IMR-90 (cell line): ENCODE results near the gene CAMTA1. TPM values are rescaled to one million over a fixed set of nuclear protein-coding genes. Genes with fewer than 3 reads are reported as not detected.

Source experiments
- ATAC-seq: fragments of 200-7000 bp; cut with Tn5 transposase; 2 replicates; pipeline ENCODE4 v1.9.1; 2020; ENCODE audit warnings: low read depth, mild to moderate bottlenecking, moderate library complexity
- BruUV-seq: library from RNA; stranded (reverse); fragments of 400-500 nt; replicated peaks from 2 replicates; lab custom pipeline; 2021; lab: Mats Ljungman, UMichigan
- CTCF ChIA-PET: fragments of 300-600 bp; formaldehyde crosslinking; extraction: SDS; loops from one replicate; lab custom pipeline; 2021; ENCODE audit warnings: antibody characterized with exemption; lab: Yijun Ruan, JAX
- POLR2A ChIA-PET: fragments of 300-600 bp; sonication (Branson Sonifier 250); formaldehyde crosslinking; loops from one replicate; lab custom pipeline; 2022; ENCODE audit warnings: antibody characterized with exemption; ENCODE audit not compliant: unreplicated experiment; lab: Charles Lee
- DNase-seq: peaks from one replicate; pipeline ENCODE4 v3.0.0; 2013
- H2AFZ ChIP-seq: replicated peaks from 2 replicates; pipeline ENCODE3; 2013; ENCODE audit warnings: low read length, mild to moderate bottlenecking; ENCODE audit not compliant: poor library complexity
- H2AK5ac ChIP-seq: 2 replicates; pipeline ENCODE4 v1.6.1; 2013; ENCODE audit warnings: low read depth, low read length, inconsistent platforms
- H2AK9ac ChIP-seq: replicated peaks from 2 replicates; pipeline ENCODE3; 2013; ENCODE audit warnings: mild to moderate bottlenecking, low read depth, low read length, moderate library complexity; ENCODE audit not compliant: poor library complexity
- H2BK120ac ChIP-seq: 2 replicates; pipeline ENCODE4 v1.6.1; 2013; ENCODE audit warnings: low read depth, low read length, inconsistent platforms
- H2BK15ac ChIP-seq: 3 replicates; pipeline ENCODE4 v1.6.1; 2013; ENCODE audit warnings: low read depth, low read length, inconsistent platforms
- H2BK20ac ChIP-seq: 2 replicates; pipeline ENCODE4 v1.6.1; 2013; ENCODE audit warnings: low read depth, mild to moderate bottlenecking, inconsistent platforms, low read length, moderate library complexity
- H2BK5ac ChIP-seq: 2 replicates; pipeline ENCODE4 v1.6.1; 2013; ENCODE audit warnings: mild to moderate bottlenecking, low read depth, low read length, inconsistent platforms; ENCODE audit not compliant: poor library complexity, severe bottlenecking
- H3K14ac ChIP-seq: replicated peaks from 2 replicates; pipeline ENCODE4 v1.6.1; 2013; ENCODE audit warnings: low read depth, low read length, inconsistent platforms
- H3K18ac ChIP-seq: 2 replicates; pipeline ENCODE4 v1.6.1; 2013; ENCODE audit warnings: low read depth, low read length, control low read depth
- H3K23ac ChIP-seq: 2 replicates; pipeline ENCODE4 v1.6.1; 2013; ENCODE audit warnings: low read depth, low read length, inconsistent platforms
- H3K27ac ChIP-seq: 2 replicates; pipeline ENCODE4 v1.5.1; 2013; ENCODE audit warnings: mild to moderate bottlenecking, control low read depth, low read length; ENCODE audit not compliant: insufficient read depth
- H3K27me3 ChIP-seq: 2 replicates; pipeline ENCODE4 v1.6.1; 2013; ENCODE audit warnings: low read length; ENCODE audit not compliant: control insufficient read depth, insufficient read depth
- H3K36me3 ChIP-seq: 2 replicates; pipeline ENCODE4 v1.6.1; 2013; ENCODE audit warnings: low read length, mixed read lengths; ENCODE audit not compliant: control insufficient read depth, insufficient read depth
- H3K4ac ChIP-seq: 2 replicates; pipeline ENCODE4 v1.6.1; 2013; ENCODE audit warnings: low read depth, low read length, inconsistent platforms
- H3K4me1 ChIP-seq: 2 replicates; pipeline ENCODE4 v1.6.1; 2013; ENCODE audit warnings: low read length, mixed read lengths; ENCODE audit not compliant: control insufficient read depth, insufficient read depth
- H3K4me2 ChIP-seq: 2 replicates; pipeline ENCODE4 v1.6.1; 2013; ENCODE audit warnings: low read depth, mild to moderate bottlenecking, control low read depth, low read length, moderate library complexity
- H3K4me3 ChIP-seq: 2 replicates; pipeline ENCODE4 v1.5.1; 2013; ENCODE audit warnings: low read depth, mild to moderate bottlenecking, control low read depth, low read length, moderate library complexity; ENCODE audit not compliant: insufficient read depth
- H3K56ac ChIP-seq: 2 replicates; pipeline ENCODE4 v1.6.1; 2013; ENCODE audit warnings: low read length, inconsistent platforms; ENCODE audit not compliant: insufficient read depth; ENCODE audit errors: extremely low read depth
- H3K79me1 ChIP-seq, 2 experiments: 2 replicates each; pipeline ENCODE4 v1.6.1; 2013; ENCODE audit warnings: low read length in 2 of 2, inconsistent platforms in 1 of 2, low read depth in 1 of 2
- H3K9ac ChIP-seq: 2 replicates; pipeline ENCODE4 v1.6.1; 2013; ENCODE audit warnings: low read depth, low read length, control low read depth
- H3K9me1 ChIP-seq: 2 replicates; pipeline ENCODE4 v1.6.1; 2013; ENCODE audit warnings: low read length, inconsistent platforms; ENCODE audit not compliant: insufficient read depth
- H3K9me3 ChIP-seq: 2 replicates; pipeline ENCODE4 v1.6.1; 2013; ENCODE audit warnings: low read length; ENCODE audit not compliant: control insufficient read depth, insufficient read depth
- H4K20me1 ChIP-seq: 2 replicates; pipeline ENCODE4 v1.6.1; 2013; ENCODE audit warnings: low read length, inconsistent platforms; ENCODE audit not compliant: insufficient read depth
- H4K5ac ChIP-seq: 2 replicates; pipeline ENCODE4 v1.6.1; 2013; ENCODE audit warnings: mild to moderate bottlenecking, low read depth, low read length, control low read depth
- H4K8ac ChIP-seq, 2 experiments: 2 replicates each; pipeline ENCODE4 v1.6.1; 2013; ENCODE audit warnings: low read depth in 2 of 2, low read length in 2 of 2, control low read depth in 1 of 2, inconsistent platforms in 1 of 2
- H4K91ac ChIP-seq: 2 replicates; pipeline ENCODE4 v1.6.1; 2013; ENCODE audit warnings: low read depth, low read length, inconsistent platforms; ENCODE audit not compliant: insufficient read depth
- BHLHE40 ChIP-seq: fragments of 150-350 bp; IDR thresholded peaks from 2 replicates; pipeline ENCODE4 v1.6.1; 2016; ENCODE audit warnings: mild to moderate bottlenecking, low read depth, low read length
- CEBPB ChIP-seq: IDR thresholded peaks from 2 replicates; pipeline ENCODE4 v1.6.1; 2012; ENCODE audit warnings: low read depth, low read length, improper control_type of control experiment
- CHD1 ChIP-seq: IDR thresholded peaks from 2 replicates; pipeline ENCODE4 v1.6.1; 2012; ENCODE audit warnings: low read depth, low read length, improper control_type of control experiment
- FOS ChIP-seq: fragments of 150-350 bp; IDR thresholded peaks from 2 replicates; pipeline ENCODE4 v1.6.1; 2016; ENCODE audit warnings: low read depth, low read length
- POLR2A ChIP-seq: IDR thresholded peaks from 2 replicates; pipeline ENCODE4 v1.6.1; 2012; ENCODE audit warnings: mild to moderate bottlenecking, low read depth, low read length
- RCOR1 ChIP-seq: IDR thresholded peaks from 2 replicates; pipeline ENCODE4 v1.6.1; 2012; ENCODE audit warnings: mild to moderate bottlenecking, low read length, improper control_type of control experiment; ENCODE audit not compliant: insufficient replicate concordance
- RFX5 ChIP-seq: IDR thresholded peaks from 2 replicates; pipeline ENCODE4 v1.8.0; 2012; ENCODE audit warnings: low read depth, mild to moderate bottlenecking, low read length, moderate library complexity
- WGBS, 2 experiments: methylation state at CpG; one replicate each; pipeline versions ENCODE4 v1.1.5 to v1.1.7; 2013; ENCODE audit warnings: missing lambda C conversion rate in 2 of 2; ENCODE audit not compliant: insufficient read length in 1 of 2; ENCODE audit errors: extremely low coverage in 2 of 2; 5-methylcytosine and 5-hydroxymethylcytosine counted together
- dilution Hi-C: fragments of 300-500 bp; cut with HindIII; formaldehyde crosslinking; loops from one replicate; pipeline ENCODE4 v1.14.3; 2018; ENCODE audit warnings: low sequenced_read_pairs; ENCODE audit not compliant: unreplicated experiment
- in situ Hi-C: fragments of 300-500 bp; cut with MboI; formaldehyde crosslinking; loops from 3 replicates; pipeline ENCODE4 v1.14.3; 2019; ENCODE audit warnings: low sequenced_read_pairs, inconsistent platforms, mixed read lengths
- intact Hi-C: fragments of 100-400 bp; cut with micrococcal nuclease; formaldehyde crosslinking; loops from 2 replicates; pipeline ENCODE4 v1.10.0; 2022
- polyA plus RNA-seq, 3 experiments: library from polyadenylated mRNA; depleted of rRNA; stranded (reverse); fragments of >200 nt; gene quantifications; 2 replicates each; pipeline ENCODE4 v1.2.3, GENCODE V29; 2012; ENCODE audit warnings: low replicate concordance in 1 of 3
- total RNA-seq: library from RNA; depleted of rRNA; stranded (reverse); fragments of >200 nt; gene quantifications from 2 replicates; pipeline ENCODE4 v1.2.3, GENCODE V29; 2012

The CAMTA1 gene
- total and polyA plus RNA-seq, 2 of the 4 experiments (the other 2 are of a cell fraction) = 35.5 to 74.3 TPM

- Histone ChIP-seq H3K27me3 (no peaks in the 10 kb centered on the region), H3K79me1 (peaks cover 20 to 70% of the 10 kb centered on the region in 2 experiments), H3K9me1 (peaks cover 17% of the 10 kb centered on the region), H3K18ac (peak overlapping the region; percentile 95), H3K9me3 (no peaks in the 10 kb centered on the region), H3K27ac (peak overlapping the region; percentile 99), H3K9ac (peak overlapping the region; percentile 72), H2BK15ac (peak overlapping the region; percentile 45; the same call in 1 of the 3 replicates), H3K4ac (peak overlapping the region; percentile 90; the same call in 1 of the 2 replicates), H2BK5ac (peak overlapping the region; percentile 83), H3K4me1 (peaks cover 39% of the 10 kb centered on the region), H3K14ac (peak overlapping the region; percentile 65; the same call in 1 of the 2 replicates), H3K4me2 (peak overlapping the region; percentile 95), H2BK20ac (peak overlapping the region; percentile 77; the same call in 1 of the 2 replicates), H4K91ac (peak overlapping the region; percentile 74), H2BK120ac (peak overlapping the region; percentile 78; the same call in 1 of the 2 replicates), H3K56ac (peak overlapping the region; percentile 55; the same call in 1 of the 2 replicates), H2AK9ac (no peak overlapping the region), H3K23ac (peak overlapping the region; percentile 43; the same call in 1 of the 2 replicates), H2AK5ac (no peak overlapping the region), H3K4me3 (no peak overlapping the region), H2AFZ (no peak overlapping the region), H4K5ac (peak overlapping the region; percentile 95; the same call in 1 of the 2 replicates), H3K36me3 (no peaks in the 10 kb centered on the region; the same call in 1 of the 2 replicates), H4K20me1 (0 out of 2 replicates have a peak, but pooled peaks cover 5% of the 10 kb centered on the region), H4K8ac (peak overlapping the region; percentile 72 to 79)
- CTCF ChIA-PET = interaction anchor here (0.5 to 1.3 kb wide), 5 partner anchors 10 to 464 kb away, joined by 3 to 4 read pairs (median 3); partner anchors contain the start of gene CAMTA1
- BruUV-seq = no TSS peak
- TF ChIP-seq CHD1 = no peak
- no peak for TF ChIP-seq RFX5
- TF ChIP-seq BHLHE40 = no peak
- TF ChIP-seq CEBPB = peak; percentile 84
- peak; percentile 55; the same call in 1 of the 2 replicates for TF ChIP-seq FOS
- no peak for TF ChIP-seq RCOR1
- no peak for TF ChIP-seq POLR2A
- WGBS, 2 experiments = no CpG with 5 or more reads among the region's 4 CpGs
- DNase-seq (peak; percentile 84), ATAC-seq (peak; percentile 51)
- intact Hi-C loops (loop anchor here (5.0 kb wide), 1 partner anchor 72 kb away; no protein-coding TSS in a partner anchor), in situ Hi-C loops (loop anchor here (10.0 kb wide), 1 partner anchor 844 kb away; no protein-coding TSS in a partner anchor), dilution Hi-C loops (no loop called here)
- POLR2A ChIA-PET = interaction anchor here (0.8 kb wide), 1 partner anchor 87 kb away, joined by 3 read pairs; no protein-coding TSS in a partner anchor
These were observed 15.5 kb downstream of the CAMTA1 start for GRCh38 chr1:6800745-6801144.
